ENCODE data around the gene PRSS2.
A peak's percentile ranks its signal among the peaks of the same experiment; 100 is the strongest.

The PRSS2 gene

DNA sequence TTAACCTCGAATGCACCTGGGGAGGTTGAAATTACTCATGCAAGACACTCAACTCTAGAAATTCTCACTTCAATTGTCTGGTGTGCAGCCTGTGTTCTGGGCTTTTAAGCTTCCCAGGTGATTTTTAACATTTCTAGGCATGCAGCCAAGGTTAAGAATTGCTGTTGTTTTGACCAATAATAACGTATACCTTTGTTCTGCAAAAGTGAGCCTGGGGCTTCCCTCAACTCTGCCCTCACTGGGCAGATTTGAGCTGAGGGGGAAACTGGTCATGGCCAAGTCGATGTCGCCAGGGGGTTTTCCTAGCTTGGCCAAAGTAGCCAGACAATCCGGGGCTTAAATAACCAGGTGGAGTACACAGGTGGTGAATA, 568 bp downstream of the PRSS2 start:
- Histone ChIP-seq H4K20me1 (ENCODE audit: control insufficient read depth, insufficient read depth, low read depth, low read length) (no peaks in the 10 kb centered on the region), H3K27ac (ENCODE audit: low read depth, low read length) (no peak overlapping the region), H3K79me2 (ENCODE audit: control insufficient read depth, low read length) (no peaks in the 10 kb centered on the region), H3K9me3 (ENCODE audit: control insufficient read depth, insufficient read depth, low read length) (no peaks in the 10 kb centered on the region), H3K9me2 (replicated peaks; ENCODE audit: control insufficient read depth, low read length) (no peaks in the 10 kb centered on the region), H3K4me3 (ENCODE audit: low read length) (no peak overlapping the region), H3K27me3 (ENCODE audit: control insufficient read depth, low read length) (peaks cover 11% of the 10 kb centered on the region; the same call in 1 of the 2 replicates), H3F3A (ENCODE audit: control insufficient read depth, insufficient read depth) (no peaks in the 10 kb centered on the region), H3K36me3 (ENCODE audit: control insufficient read depth, low read length) (no peaks in the 10 kb centered on the region), H3K4me2 (ENCODE audit: low read length) (peak overlapping the region; percentile 24), H3K4me1 (ENCODE audit: control insufficient read depth, low read length) (peaks cover 21% of the 10 kb centered on the region)
- no peak for TF ChIP-seq EZH2phosphoT487 (IDR thresholded peaks at IDR 0.05; ENCODE audit: borderline replicate concordance, low read length)
- TF ChIP-seq, protein P1, sequence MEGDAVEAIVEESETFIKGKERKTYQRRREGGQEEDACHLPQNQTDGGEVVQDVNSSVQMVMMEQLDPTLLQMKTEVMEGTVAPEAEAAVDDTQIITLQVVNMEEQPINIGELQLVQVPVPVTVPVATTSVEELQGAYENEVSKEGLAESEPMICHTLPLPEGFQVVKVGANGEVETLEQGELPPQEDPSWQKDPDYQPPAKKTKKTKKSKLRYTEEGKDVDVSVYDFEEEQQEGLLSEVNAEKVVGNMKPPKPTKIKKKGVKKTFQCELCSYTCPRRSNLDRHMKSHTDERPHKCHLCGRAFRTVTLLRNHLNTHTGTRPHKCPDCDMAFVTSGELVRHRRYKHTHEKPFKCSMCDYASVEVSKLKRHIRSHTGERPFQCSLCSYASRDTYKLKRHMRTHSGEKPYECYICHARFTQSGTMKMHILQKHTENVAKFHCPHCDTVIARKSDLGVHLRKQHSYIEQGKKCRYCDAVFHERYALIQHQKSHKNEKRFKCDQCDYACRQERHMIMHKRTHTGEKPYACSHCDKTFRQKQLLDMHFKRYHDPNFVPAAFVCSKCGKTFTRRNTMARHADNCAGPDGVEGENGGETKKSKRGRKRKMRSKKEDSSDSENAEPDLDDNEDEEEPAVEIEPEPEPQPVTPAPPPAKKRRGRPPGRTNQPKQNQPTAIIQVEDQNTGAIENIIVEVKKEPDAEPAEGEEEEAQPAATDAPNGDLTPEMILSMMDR (IDR thresholded peaks at IDR 0.05; ENCODE audit: low read depth, low read length, poor library complexity, severe bottlenecking) = no peak

DNA sequence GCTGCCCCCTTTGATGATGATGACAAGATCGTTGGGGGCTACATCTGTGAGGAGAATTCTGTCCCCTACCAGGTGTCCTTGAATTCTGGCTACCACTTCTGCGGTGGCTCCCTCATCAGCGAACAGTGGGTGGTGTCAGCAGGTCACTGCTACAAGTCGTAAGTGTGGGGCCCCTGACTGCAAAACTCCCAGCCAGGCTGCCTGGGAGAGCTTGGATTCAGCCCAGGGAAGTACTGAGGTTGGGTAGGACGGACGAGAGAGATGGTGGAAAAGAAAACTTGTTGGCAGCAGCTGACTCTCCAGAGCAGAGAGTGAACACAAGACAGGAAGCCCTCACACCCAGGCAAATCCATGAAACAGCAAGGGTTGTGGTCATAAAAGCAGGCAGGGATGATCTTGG, 1.3 kb downstream of the PRSS2 start:
- TF ChIP-seq, protein P1 (IDR thresholded peaks at IDR 0.05; ENCODE audit: low read depth, low read length, poor library complexity, severe bottlenecking) = no peak
- TF ChIP-seq EZH2phosphoT487 (IDR thresholded peaks at IDR 0.05; ENCODE audit: borderline replicate concordance, low read length) = no peak

DNA sequence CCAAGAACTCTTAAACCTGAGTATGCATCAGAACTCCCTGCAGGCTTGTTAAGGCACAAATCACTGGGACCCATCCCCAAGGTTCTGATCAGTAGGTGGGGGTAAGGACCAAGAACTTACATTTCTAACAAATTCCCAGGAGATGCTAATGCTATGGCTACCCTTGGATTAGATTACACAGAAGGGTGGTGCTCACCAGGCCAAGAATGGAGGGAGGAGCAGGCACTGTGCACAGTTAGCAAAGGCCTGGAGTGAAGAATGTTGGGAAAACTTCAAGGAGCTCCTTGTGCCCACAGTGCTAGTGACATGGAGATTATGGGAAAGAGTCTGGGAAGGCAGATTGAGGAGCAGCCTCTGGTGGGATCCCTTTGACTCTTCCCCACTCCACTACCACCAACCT, 1.9 kb downstream of the PRSS2 start:
- Histone ChIP-seq H3K4me3 (ENCODE audit: low read length) (no peak overlapping the region), H3K27ac (ENCODE audit: low read depth, low read length) (no peak overlapping the region), H3K9me2 (replicated peaks; ENCODE audit: control insufficient read depth, low read length) (no peaks in the 10 kb centered on the region), H4K20me1 (ENCODE audit: control insufficient read depth, insufficient read depth, low read depth, low read length) (no peaks in the 10 kb centered on the region), H3F3A (ENCODE audit: control insufficient read depth, insufficient read depth) (no peaks in the 10 kb centered on the region), H3K4me2 (ENCODE audit: low read length) (no peak overlapping the region), H3K4me1 (ENCODE audit: control insufficient read depth, low read length) (peaks cover 21% of the 10 kb centered on the region), H3K9me3 (ENCODE audit: control insufficient read depth, insufficient read depth, low read length) (no peaks in the 10 kb centered on the region), H3K36me3 (ENCODE audit: control insufficient read depth, low read length) (no peaks in the 10 kb centered on the region), H3K79me2 (ENCODE audit: control insufficient read depth, low read length) (no peaks in the 10 kb centered on the region), H3K27me3 (ENCODE audit: control insufficient read depth, low read length) (peaks cover 11% of the 10 kb centered on the region; the same call in 1 of the 2 replicates)
- TF ChIP-seq, protein P1 (IDR thresholded peaks at IDR 0.05; ENCODE audit: low read depth, low read length, poor library complexity, severe bottlenecking) = no peak
- no peak for TF ChIP-seq EZH2phosphoT487 (IDR thresholded peaks at IDR 0.05; ENCODE audit: borderline replicate concordance, low read length)

More for the DNA sequence above, 1.3 kb downstream of the PRSS2 start:
- Histone ChIP-seq H3K4me2 (ENCODE audit: low read length) (no peak overlapping the region), H3K4me1 (ENCODE audit: control insufficient read depth, low read length) (peaks cover 21% of the 10 kb centered on the region), H3K27ac (ENCODE audit: low read depth, low read length) (no peak overlapping the region), H4K20me1 (ENCODE audit: control insufficient read depth, insufficient read depth, low read depth, low read length) (no peaks in the 10 kb centered on the region), H3K9me2 (replicated peaks; ENCODE audit: control insufficient read depth, low read length) (no peaks in the 10 kb centered on the region), H3K79me2 (ENCODE audit: control insufficient read depth, low read length) (no peaks in the 10 kb centered on the region), H3F3A (ENCODE audit: control insufficient read depth, insufficient read depth) (no peaks in the 10 kb centered on the region), H3K4me3 (ENCODE audit: low read length) (no peak overlapping the region), H3K36me3 (ENCODE audit: control insufficient read depth, low read length) (no peaks in the 10 kb centered on the region), H3K27me3 (ENCODE audit: control insufficient read depth, low read length) (peaks cover 11% of the 10 kb centered on the region; the same call in 1 of the 2 replicates), H3K9me3 (ENCODE audit: control insufficient read depth, insufficient read depth, low read length) (no peaks in the 10 kb centered on the region)
